Liver (tissue), 3 donors: Measurements from ENCODE around the gene DMD.

Source experiments
- FOXA1 ChIP-seq: IDR thresholded peaks from 2 replicates; pipeline ENCODE4 v1.6.1; 2016; ENCODE audit warnings: antibody characterized with exemption
- GABPA ChIP-seq, 2 donors: IDR thresholded peaks in 1 of 2; conservative IDR thresholded peaks in 1 of 2; 2 replicates each; pipeline ENCODE4 v1.6.1; 2016; ENCODE audit warnings: antibody characterized with exemption in 2 of 2, mild to moderate bottlenecking in 1 of 2, moderate library complexity in 1 of 2
- HNF4A ChIP-seq, 2 donors: conservative IDR thresholded peaks; 2 replicates each; pipeline ENCODE4 v1.6.1; 2016; ENCODE audit warnings: antibody characterized with exemption in 2 of 2, mild to moderate bottlenecking in 2 of 2
- JUND ChIP-seq, 2 donors: IDR thresholded peaks; 2 replicates each; pipeline ENCODE4 v1.6.1; 2016; ENCODE audit warnings: antibody characterized with exemption in 2 of 2
- RAD21 ChIP-seq, 2 donors: IDR thresholded peaks; 2 replicates each; pipeline ENCODE4 v1.6.1; 2016; ENCODE audit warnings: antibody characterized with exemption in 2 of 2, mild to moderate bottlenecking in 2 of 2
- TAF1 ChIP-seq: conservative IDR thresholded peaks from 2 replicates; pipeline ENCODE4 v1.6.1; 2016; ENCODE audit warnings: antibody characterized with exemption, mild to moderate bottlenecking
- YY1 ChIP-seq: IDR thresholded peaks from 2 replicates; pipeline ENCODE4 v1.6.1; 2016; ENCODE audit warnings: antibody characterized with exemption, mild to moderate bottlenecking
- TF ChIP-seq, protein P1 (sequence below): fragments of 150-350 bp; IDR thresholded peaks from 2 replicates; pipeline ENCODE4 v1.5.1; 2017; ENCODE audit warnings: improper control_type of control experiment, low read depth, low read length; ENCODE audit not compliant: missing input control
- TF ChIP-seq, protein P2 (sequence below): IDR thresholded peaks from 2 replicates; pipeline ENCODE4 v1.6.1; 2016; ENCODE audit warnings: antibody characterized with exemption
- TF ChIP-seq, protein P3 (sequence below): IDR thresholded peaks from 2 replicates; pipeline ENCODE4 v1.6.1; 2016; ENCODE audit warnings: antibody characterized with exemption
- donor health status: healthy.
- donor health status: healthy.

DNA sequence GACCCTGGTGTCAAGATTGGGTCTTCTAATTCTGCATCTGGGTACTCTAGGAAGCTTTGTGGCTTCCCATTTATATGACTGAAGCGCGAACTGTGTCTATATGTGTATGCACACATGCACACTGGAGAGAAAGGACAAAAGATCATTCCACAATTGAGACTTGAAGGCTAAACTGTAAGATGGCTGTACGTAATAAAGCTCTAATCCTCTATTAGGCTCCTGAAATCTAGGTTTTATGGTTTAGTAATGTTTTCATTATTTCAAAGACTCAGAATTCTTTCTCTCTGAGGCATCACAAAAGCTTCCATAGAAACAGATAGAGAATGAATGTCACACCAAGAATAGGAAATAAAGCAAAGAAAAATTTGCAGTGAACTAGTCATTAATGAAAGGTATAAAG, 1818.8 kb downstream of the DMD start:
- TF ChIP-seq, protein P1, sequence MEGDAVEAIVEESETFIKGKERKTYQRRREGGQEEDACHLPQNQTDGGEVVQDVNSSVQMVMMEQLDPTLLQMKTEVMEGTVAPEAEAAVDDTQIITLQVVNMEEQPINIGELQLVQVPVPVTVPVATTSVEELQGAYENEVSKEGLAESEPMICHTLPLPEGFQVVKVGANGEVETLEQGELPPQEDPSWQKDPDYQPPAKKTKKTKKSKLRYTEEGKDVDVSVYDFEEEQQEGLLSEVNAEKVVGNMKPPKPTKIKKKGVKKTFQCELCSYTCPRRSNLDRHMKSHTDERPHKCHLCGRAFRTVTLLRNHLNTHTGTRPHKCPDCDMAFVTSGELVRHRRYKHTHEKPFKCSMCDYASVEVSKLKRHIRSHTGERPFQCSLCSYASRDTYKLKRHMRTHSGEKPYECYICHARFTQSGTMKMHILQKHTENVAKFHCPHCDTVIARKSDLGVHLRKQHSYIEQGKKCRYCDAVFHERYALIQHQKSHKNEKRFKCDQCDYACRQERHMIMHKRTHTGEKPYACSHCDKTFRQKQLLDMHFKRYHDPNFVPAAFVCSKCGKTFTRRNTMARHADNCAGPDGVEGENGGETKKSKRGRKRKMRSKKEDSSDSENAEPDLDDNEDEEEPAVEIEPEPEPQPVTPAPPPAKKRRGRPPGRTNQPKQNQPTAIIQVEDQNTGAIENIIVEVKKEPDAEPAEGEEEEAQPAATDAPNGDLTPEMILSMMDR = no peak
- TF ChIP-seq, protein P2, sequence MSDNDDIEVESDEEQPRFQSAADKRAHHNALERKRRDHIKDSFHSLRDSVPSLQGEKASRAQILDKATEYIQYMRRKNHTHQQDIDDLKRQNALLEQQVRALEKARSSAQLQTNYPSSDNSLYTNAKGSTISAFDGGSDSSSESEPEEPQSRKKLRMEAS = no peak
- TF ChIP-seq JUND (IDR thresholded peaks at IDR 0.05) (no peak), RAD21 (IDR thresholded peaks at IDR 0.05) (no peak), GABPA (IDR thresholded peaks at IDR 0.05 in 1 of 2, conservative IDR thresholded peaks at IDR 0.05 in 1 of 2) (no peak), YY1 (no peak), TAF1 (no peak), HNF4A (conservative IDR thresholded peaks at IDR 0.05) (no peak), FOXA1 (no peak)
- TF ChIP-seq, protein P3, sequence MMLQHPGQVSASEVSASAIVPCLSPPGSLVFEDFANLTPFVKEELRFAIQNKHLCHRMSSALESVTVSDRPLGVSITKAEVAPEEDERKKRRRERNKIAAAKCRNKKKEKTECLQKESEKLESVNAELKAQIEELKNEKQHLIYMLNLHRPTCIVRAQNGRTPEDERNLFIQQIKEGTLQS = no peak
